Mesendoderm (in vitro differentiated cells): ENCODE results near the gene MED31.
A peak's percentile ranks its signal among the peaks of the same experiment; 100 is the strongest.
"Not testable (repeated sequence)": the region's sequence is repeated elsewhere in the genome, so short reads cannot be mapped to it uniquely, and the experiment has no call there.

Source experiments
- DNase-seq: peaks from one replicate; pipeline ENCODE4 v3.0.0; 2013
- H2AK5ac ChIP-seq: 2 replicates; pipeline ENCODE4 v1.6.1; 2013; ENCODE audit warnings: low read length, inconsistent platforms
- H2BK120ac ChIP-seq: 2 replicates; pipeline ENCODE4 v1.6.1; 2013; ENCODE audit warnings: low read depth, mild to moderate bottlenecking, low read length, moderate library complexity, mixed read lengths
- H2BK15ac ChIP-seq: replicated peaks from 2 replicates; pipeline ENCODE4 v1.6.1; 2013; ENCODE audit warnings: low read depth, mild to moderate bottlenecking, moderate library complexity
- H2BK5ac ChIP-seq: 2 replicates; pipeline ENCODE4 v1.6.1; 2013; ENCODE audit warnings: low read length, inconsistent platforms
- H3K18ac ChIP-seq: 2 replicates; pipeline ENCODE4 v1.6.1; 2013; ENCODE audit warnings: mild to moderate bottlenecking, low read length, mixed read lengths
- H3K23ac ChIP-seq: one replicate; pipeline ENCODE4 v1.6.1; 2013; ENCODE audit warnings: low read length
- H3K27ac ChIP-seq: 2 replicates; pipeline ENCODE4 v1.5.1; 2013; ENCODE audit warnings: low read depth, mild to moderate bottlenecking, inconsistent platforms, low read length, moderate library complexity
- H3K27me3 ChIP-seq: 2 replicates; pipeline ENCODE4 v1.6.1; 2013; ENCODE audit warnings: low read length, control low read depth, mild to moderate bottlenecking, inconsistent platforms; ENCODE audit not compliant: insufficient read depth, poor library complexity
- H3K36me3 ChIP-seq: 2 replicates; pipeline ENCODE4 v1.6.1; 2013; ENCODE audit warnings: low read length, inconsistent platforms; ENCODE audit not compliant: control insufficient read depth, insufficient read depth
- H3K4ac ChIP-seq: one replicate; pipeline ENCODE4 v1.6.1; 2013; ENCODE audit warnings: low read depth, mild to moderate bottlenecking, low read length, moderate library complexity
- H3K4me1 ChIP-seq: 2 replicates; pipeline ENCODE4 v1.6.1; 2013; ENCODE audit warnings: low read depth, low read length, inconsistent platforms; ENCODE audit not compliant: control insufficient read depth
- H3K4me2 ChIP-seq: 2 replicates; pipeline ENCODE4 v1.6.1; 2013; ENCODE audit warnings: low read length
- H3K4me3 ChIP-seq: 2 replicates; pipeline ENCODE4 v1.5.1; 2013; ENCODE audit warnings: mild to moderate bottlenecking, low read length
- H3K56ac ChIP-seq: one replicate; pipeline ENCODE4 v1.6.1; 2013; ENCODE audit warnings: low read length
- H3K79me1 ChIP-seq: 2 replicates; pipeline ENCODE4 v1.6.1; 2013; ENCODE audit warnings: low read length, inconsistent platforms
- H3K79me2 ChIP-seq: 2 replicates; pipeline ENCODE4 v1.6.1; 2013; ENCODE audit warnings: mild to moderate bottlenecking, low read length; ENCODE audit not compliant: control insufficient read depth, insufficient read depth
- H3K9ac ChIP-seq: 2 replicates; pipeline ENCODE4 v1.6.1; 2013; ENCODE audit warnings: low read length, inconsistent platforms
- H4K5ac ChIP-seq: one replicate; pipeline ENCODE4 v1.6.1; 2013; ENCODE audit warnings: low read length
- H4K8ac ChIP-seq: one replicate; pipeline ENCODE4 v1.6.1; 2013; ENCODE audit warnings: low read depth, mild to moderate bottlenecking, control low read depth, low read length, moderate library complexity
- WGBS: extraction: QIAGEN DNeasy Blood & Tissue Kit; methylation state at CpG from one replicate; pipeline ENCODE4 v1.1.7; 2013; ENCODE audit warnings: low lambda C conversion rate, missing lambda C conversion rate; ENCODE audit not compliant: insufficient coverage; ENCODE audit errors: extremely low coverage; 5-methylcytosine and 5-hydroxymethylcytosine counted together

The MED31 gene

DNA sequence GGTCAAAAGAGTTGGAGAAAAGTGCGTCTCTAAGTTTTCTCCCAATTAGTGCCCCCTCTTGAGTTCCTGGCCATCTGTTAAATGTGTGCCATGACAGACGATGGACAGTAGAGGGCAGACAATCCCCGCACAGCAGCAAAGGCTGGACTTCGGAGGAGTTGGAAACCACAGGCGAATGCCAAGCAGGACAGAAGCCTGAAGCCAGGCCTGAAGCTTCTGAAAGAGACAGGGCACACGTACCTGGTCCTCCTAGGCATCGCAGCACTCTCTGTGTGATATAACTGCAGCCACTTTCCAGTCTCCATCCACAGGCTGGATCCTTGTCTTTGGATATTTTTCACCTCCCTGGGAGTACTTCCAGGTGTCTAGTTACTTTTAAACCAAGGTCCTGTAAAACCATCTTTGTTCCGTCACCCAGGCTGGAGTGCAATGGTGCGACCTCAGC lies 14.7 kb upstream of the MED31 start:
- H3K4me3 ChIP-seq: no peak overlapping the region
- no peak overlapping the region for H2BK120ac ChIP-seq
- H3K79me1 ChIP-seq: no peaks in the 10 kb centered on the region
- H3K27ac ChIP-seq: no peak overlapping the region
- no peak overlapping the region for H3K9ac ChIP-seq
- H3K27me3 ChIP-seq: no peaks in the 10 kb centered on the region
- H3K18ac ChIP-seq: no peak overlapping the region
- no CpG with 5 or more reads among the region's 9 CpGs for WGBS
- no peak overlapping the region for H4K8ac ChIP-seq
- H3K4ac ChIP-seq: no peak overlapping the region
- no peak overlapping the region for H2BK5ac ChIP-seq
- DNase-seq: peak; percentile 87
- H3K56ac ChIP-seq: no peak overlapping the region
- no peaks in the 10 kb centered on the region for H3K4me1 ChIP-seq
- H2AK5ac ChIP-seq: no peak overlapping the region
- no peak overlapping the region for H3K23ac ChIP-seq
- H3K4me2 ChIP-seq: no peak overlapping the region
- H3K79me2 ChIP-seq: no peaks in the 10 kb centered on the region
- H4K5ac ChIP-seq: no peak overlapping the region
- H2BK15ac ChIP-seq: no peak overlapping the region
- H3K36me3 ChIP-seq: no peaks in the 10 kb centered on the region

GRCh38 chr17:6663200-6663599 lies 11.8 kb upstream of the MED31 start:
- not testable (repeated sequence) for H3K27me3 ChIP-seq, H4K8ac ChIP-seq, H2BK15ac ChIP-seq

DNA sequence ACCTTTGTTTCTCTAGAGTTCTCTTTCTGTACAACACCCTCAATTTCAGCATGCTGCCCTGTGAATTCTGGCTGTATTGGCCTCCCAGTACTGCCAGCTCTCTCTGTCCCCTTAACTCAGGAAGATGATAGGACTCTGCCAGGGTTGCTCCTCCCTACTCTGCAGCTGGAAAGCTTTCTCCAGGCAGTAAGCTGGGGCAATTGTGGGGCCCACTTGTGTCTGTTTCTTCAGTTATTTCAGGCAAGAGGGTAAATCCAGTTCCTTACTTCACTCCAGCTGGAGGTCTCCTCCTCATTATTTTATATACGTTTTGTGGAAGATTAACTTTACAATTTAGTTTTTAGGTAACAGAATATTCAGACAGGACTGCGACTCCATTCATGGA lies 10.1 kb upstream of the MED31 start:
- H3K36me3 ChIP-seq: no peaks in the 10 kb centered on the region
- no peak overlapping the region for H2AK5ac ChIP-seq
- no peaks in the 10 kb centered on the region for H3K27me3 ChIP-seq
- no peak overlapping the region for H3K4me2 ChIP-seq
- DNase-seq: no peak
- H3K27ac ChIP-seq: no peak overlapping the region
- H3K79me1 ChIP-seq: no peaks in the 10 kb centered on the region
- H2BK120ac ChIP-seq: no peak overlapping the region
- no peak overlapping the region for H2BK15ac ChIP-seq
- H4K8ac ChIP-seq: no peak overlapping the region
- no CpG with 5 or more reads among the region's 2 CpGs for whole genome bisulfite sequencing
- H3K79me2 ChIP-seq: no peaks in the 10 kb centered on the region
- H2BK5ac ChIP-seq: no peak overlapping the region
- H3K9ac ChIP-seq: no peak overlapping the region
- no peaks in the 10 kb centered on the region for H3K4me1 ChIP-seq
- no peak overlapping the region for H3K56ac ChIP-seq
- H3K23ac ChIP-seq: no peak overlapping the region
- no peak overlapping the region for H3K4me3 ChIP-seq
- no peak overlapping the region for H4K5ac ChIP-seq
- no peak overlapping the region for H3K4ac ChIP-seq
- H3K18ac ChIP-seq: no peak overlapping the region

More at GRCh38 chr17:6663200-6663599, 11.8 kb upstream of the MED31 start:
- H3K79me2 ChIP-seq, H3K27ac ChIP-seq, H4K5ac ChIP-seq, H2BK120ac ChIP-seq, H3K23ac ChIP-seq, H2BK5ac ChIP-seq, H3K4me2 ChIP-seq, H3K4ac ChIP-seq, H3K4me1 ChIP-seq, H3K9ac ChIP-seq, H3K79me1 ChIP-seq, H3K18ac ChIP-seq, H3K4me3 ChIP-seq, H3K36me3 ChIP-seq, H3K56ac ChIP-seq, DNase-seq, H2AK5ac ChIP-seq: not testable (repeated sequence)
- no CpG with 5 or more reads among the region's 14 CpGs for WGBS

DNA sequence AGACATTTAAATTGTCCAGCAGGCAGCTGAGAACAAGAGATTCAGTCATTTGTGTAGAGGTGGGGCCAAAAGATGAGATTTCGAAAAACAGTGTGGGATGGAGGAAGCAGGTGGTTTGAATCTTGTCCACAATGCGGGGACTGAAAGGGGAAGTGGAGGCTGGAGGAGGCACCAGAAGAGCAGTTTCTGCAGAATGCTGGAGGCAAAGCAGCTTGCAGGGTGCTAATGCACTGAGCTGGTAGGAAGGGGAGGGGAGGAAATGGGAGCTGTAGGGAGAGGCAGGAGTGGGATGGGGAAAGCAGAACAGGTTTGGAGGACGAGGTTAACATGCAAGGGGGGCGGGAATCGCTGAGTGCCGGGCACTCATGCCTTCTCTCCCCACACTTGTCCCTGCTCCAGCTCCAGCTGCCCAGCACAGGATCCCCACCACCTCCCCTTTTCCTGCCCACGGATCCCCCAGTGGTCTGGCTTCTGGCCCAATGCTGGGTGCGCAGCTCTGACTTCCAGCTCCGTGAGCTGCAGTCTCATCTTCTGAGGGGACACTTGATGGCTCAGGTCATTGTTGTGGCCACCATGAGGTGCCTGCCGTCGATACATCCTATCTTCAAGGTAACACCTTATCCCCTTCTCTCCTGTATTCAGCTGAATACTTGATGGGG lies 9.5 kb upstream of the MED31 start:
- H3K4me1 ChIP-seq: no peaks in the 10 kb centered on the region
- WGBS: no CpG with 5 or more reads among the region's 11 CpGs
- no peak overlapping the region for H3K9ac ChIP-seq
- no peak overlapping the region for H3K56ac ChIP-seq
- H3K36me3 ChIP-seq: no peaks in the 10 kb centered on the region
- H3K4me2 ChIP-seq: no peak overlapping the region
- no peak overlapping the region for H2BK15ac ChIP-seq
- no peak overlapping the region for H3K18ac ChIP-seq
- no peak overlapping the region for H2AK5ac ChIP-seq
- no peak overlapping the region for H3K4ac ChIP-seq
- H4K8ac ChIP-seq: no peak overlapping the region
- H3K4me3 ChIP-seq: no peak overlapping the region
- H2BK120ac ChIP-seq: no peak overlapping the region
- H4K5ac ChIP-seq: no peak overlapping the region
- no peak overlapping the region for H3K27ac ChIP-seq
- no peaks in the 10 kb centered on the region for H3K27me3 ChIP-seq
- H3K79me2 ChIP-seq: no peaks in the 10 kb centered on the region
- H3K79me1 ChIP-seq: no peaks in the 10 kb centered on the region
- no peak overlapping the region for H3K23ac ChIP-seq
- DNase-seq: no peak
- H2BK5ac ChIP-seq: no peak overlapping the region

DNA sequence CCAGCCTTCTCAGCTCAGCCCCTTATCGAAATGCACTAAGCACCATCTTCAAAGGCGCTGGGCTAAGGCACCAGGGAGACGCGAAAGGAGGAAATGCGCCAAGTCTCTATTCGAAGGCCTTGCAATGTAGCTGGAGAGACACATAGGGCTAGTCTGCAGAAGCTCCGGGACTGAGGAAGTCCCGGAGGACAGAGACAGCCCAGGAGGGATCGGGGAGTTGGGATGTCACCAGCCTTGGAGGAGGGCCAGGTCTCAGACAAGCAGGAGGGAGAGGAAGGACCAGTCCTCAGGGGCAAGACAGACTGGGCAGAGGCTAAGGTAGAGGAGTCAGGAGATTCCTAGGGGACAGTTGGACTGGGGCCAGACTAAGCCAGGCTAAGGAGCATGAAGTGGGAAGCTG lies 8.7 kb upstream of the MED31 start:
- no peak overlapping the region for H3K23ac ChIP-seq
- no peaks in the 10 kb centered on the region for H3K79me2 ChIP-seq
- no peak overlapping the region for H3K18ac ChIP-seq
- H3K56ac ChIP-seq: no peak overlapping the region
- H2BK15ac ChIP-seq: no peak overlapping the region
- peaks cover 5% of the 10 kb centered on the region for H3K27me3 ChIP-seq
- no peak overlapping the region for H3K4ac ChIP-seq
- DNase-seq: no peak
- no peaks in the 10 kb centered on the region for H3K79me1 ChIP-seq
- no peak overlapping the region for H3K27ac ChIP-seq
- H3K4me3 ChIP-seq: no peak overlapping the region
- no peak overlapping the region for H2BK5ac ChIP-seq
- no peak overlapping the region for H4K5ac ChIP-seq
- H3K4me1 ChIP-seq: no peaks in the 10 kb centered on the region
- H3K9ac ChIP-seq: no peak overlapping the region
- no peak overlapping the region for H3K4me2 ChIP-seq
- H4K8ac ChIP-seq: no peak overlapping the region
- H3K36me3 ChIP-seq: no peaks in the 10 kb centered on the region
- no CpG with 5 or more reads among the region's 9 CpGs for WGBS
- H2AK5ac ChIP-seq: no peak overlapping the region
- no peak overlapping the region for H2BK120ac ChIP-seq

DNA sequence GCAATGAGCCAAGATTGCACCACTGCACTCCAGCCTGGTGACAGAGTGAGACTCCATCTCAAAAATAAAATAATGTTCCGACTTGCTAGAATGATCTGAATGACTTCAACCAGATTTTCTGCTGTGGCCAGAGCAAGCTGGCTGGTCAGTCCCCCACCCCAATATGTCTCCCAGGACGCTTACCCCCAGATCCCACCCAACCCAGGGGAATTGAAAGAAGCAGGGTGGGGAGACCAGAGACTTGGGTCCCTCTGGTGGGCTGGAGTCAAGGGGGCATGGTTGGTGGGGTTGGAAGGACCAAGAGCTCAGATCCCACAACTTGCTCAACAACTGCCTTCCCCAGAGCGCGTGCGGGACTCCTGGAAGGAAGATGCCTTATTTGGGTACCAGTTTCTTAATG lies 7.0 kb upstream of the MED31 start:
- not testable (repeated sequence) for H3K36me3 ChIP-seq, H3K56ac ChIP-seq, H4K8ac ChIP-seq, H3K4ac ChIP-seq, H3K4me3 ChIP-seq, DNase-seq, H3K18ac ChIP-seq, H3K79me2 ChIP-seq, H2BK15ac ChIP-seq, H3K9ac ChIP-seq, H2AK5ac ChIP-seq, H4K5ac ChIP-seq, H3K23ac ChIP-seq, H2BK5ac ChIP-seq, H3K27me3 ChIP-seq, H3K4me1 ChIP-seq, H3K4me2 ChIP-seq, H2BK120ac ChIP-seq, H3K79me1 ChIP-seq, H3K27ac ChIP-seq
- WGBS: no CpG with 5 or more reads among the region's 5 CpGs
